ENCODE measurements around the gene GALNT2. TPM values are rescaled to one million over a fixed set of nuclear protein-coding genes. Genes with fewer than 3 reads are reported as not detected.

The GALNT2 gene
- total RNA-seq, 1 donor from 2014 or later: 28.3 TPM

- Histone ChIP-seq H3K27me3 (ENCODE audit: low read depth) (peaks cover 25% of the 10 kb centered on the region), H3K4me3 (no peak overlapping the region), H3K36me3 (no peaks in the 10 kb centered on the region), H3K27ac (replicated peaks) (no peak overlapping the region), H3K9me3 (replicated peaks) (no peaks in the 10 kb centered on the region), H3K4me1 (no peaks in the 10 kb centered on the region)
- TF ChIP-seq, protein P1, sequence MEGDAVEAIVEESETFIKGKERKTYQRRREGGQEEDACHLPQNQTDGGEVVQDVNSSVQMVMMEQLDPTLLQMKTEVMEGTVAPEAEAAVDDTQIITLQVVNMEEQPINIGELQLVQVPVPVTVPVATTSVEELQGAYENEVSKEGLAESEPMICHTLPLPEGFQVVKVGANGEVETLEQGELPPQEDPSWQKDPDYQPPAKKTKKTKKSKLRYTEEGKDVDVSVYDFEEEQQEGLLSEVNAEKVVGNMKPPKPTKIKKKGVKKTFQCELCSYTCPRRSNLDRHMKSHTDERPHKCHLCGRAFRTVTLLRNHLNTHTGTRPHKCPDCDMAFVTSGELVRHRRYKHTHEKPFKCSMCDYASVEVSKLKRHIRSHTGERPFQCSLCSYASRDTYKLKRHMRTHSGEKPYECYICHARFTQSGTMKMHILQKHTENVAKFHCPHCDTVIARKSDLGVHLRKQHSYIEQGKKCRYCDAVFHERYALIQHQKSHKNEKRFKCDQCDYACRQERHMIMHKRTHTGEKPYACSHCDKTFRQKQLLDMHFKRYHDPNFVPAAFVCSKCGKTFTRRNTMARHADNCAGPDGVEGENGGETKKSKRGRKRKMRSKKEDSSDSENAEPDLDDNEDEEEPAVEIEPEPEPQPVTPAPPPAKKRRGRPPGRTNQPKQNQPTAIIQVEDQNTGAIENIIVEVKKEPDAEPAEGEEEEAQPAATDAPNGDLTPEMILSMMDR (IDR thresholded peaks at IDR 0.05; ENCODE audit: borderline replicate concordance): no peak
- intact Hi-C loops (cut with micrococcal nuclease): no loop called here
- DNase-seq: no peak
These were observed 19.7 kb upstream of the GALNT2 start for GRCh38 chr1:230047114-230047865.

DNA sequence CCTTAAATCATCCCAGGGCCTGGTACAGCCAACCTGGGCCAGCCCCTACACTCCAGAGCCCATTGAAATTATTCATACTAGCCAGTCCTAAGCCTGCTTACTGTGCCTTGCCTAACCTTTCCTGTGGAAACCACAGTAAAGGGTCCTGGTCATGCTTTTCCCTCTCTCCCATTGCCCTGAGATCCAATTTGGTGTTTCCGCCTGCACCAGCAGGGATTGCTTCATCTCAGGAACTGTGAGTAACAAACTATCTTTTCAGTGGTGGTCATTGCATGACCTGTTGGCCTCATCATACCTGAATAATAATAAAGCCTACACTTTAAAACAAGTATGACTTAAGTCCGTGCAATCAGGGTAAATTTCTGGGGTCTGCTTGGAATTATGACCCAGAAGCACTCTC, 18.7 kb upstream of the GALNT2 start:
- Histone ChIP-seq H3K4me3 (no peak overlapping the region), H3K36me3 (no peaks in the 10 kb centered on the region), H3K9me3 (replicated peaks) (no peaks in the 10 kb centered on the region), H3K4me1 (no peaks in the 10 kb centered on the region), H3K27ac (replicated peaks) (no peak overlapping the region), H3K27me3 (ENCODE audit: low read depth) (peaks cover 25% of the 10 kb centered on the region)
- TF ChIP-seq, protein P1 (IDR thresholded peaks at IDR 0.05; ENCODE audit: borderline replicate concordance): no peak
- intact Hi-C loops (cut with micrococcal nuclease): no loop called here
- DNase-seq: no peak

DNA sequence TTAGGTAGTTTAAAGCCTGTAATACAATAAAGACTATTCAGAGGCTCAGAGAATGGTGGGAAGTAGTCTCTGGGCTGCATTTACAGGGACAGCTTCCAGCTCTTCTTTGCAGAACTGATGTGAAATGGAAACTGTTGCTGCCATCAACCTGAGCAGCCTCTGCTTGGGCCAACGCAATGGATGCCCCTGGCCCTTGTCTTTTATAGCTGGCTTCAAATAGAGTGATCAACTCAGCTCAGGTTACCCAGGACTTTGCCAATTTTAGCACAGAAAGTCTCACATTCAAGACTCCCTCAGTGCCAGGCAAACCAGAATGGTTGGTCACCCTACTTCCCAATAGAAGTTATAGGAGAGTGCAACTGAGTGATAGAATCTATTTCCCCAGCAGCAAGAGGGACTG, 18.1 kb upstream of the GALNT2 start:
- no peaks in the 10 kb centered on the region for H3K36me3 ChIP-seq
- no peak overlapping the region for H3K27ac ChIP-seq (replicated peaks)
- no peaks in the 10 kb centered on the region for H3K4me1 ChIP-seq
- TF ChIP-seq, protein P1 (IDR thresholded peaks at IDR 0.05; ENCODE audit: borderline replicate concordance): no peak
- DNase-seq: no peak
- peaks cover 19% of the 10 kb centered on the region for H3K27me3 ChIP-seq (ENCODE audit: low read depth)
- no peak overlapping the region for H3K4me3 ChIP-seq
- H3K9me3 ChIP-seq (replicated peaks): no peaks in the 10 kb centered on the region
- intact Hi-C loops (cut with micrococcal nuclease): no loop called here

DNA sequence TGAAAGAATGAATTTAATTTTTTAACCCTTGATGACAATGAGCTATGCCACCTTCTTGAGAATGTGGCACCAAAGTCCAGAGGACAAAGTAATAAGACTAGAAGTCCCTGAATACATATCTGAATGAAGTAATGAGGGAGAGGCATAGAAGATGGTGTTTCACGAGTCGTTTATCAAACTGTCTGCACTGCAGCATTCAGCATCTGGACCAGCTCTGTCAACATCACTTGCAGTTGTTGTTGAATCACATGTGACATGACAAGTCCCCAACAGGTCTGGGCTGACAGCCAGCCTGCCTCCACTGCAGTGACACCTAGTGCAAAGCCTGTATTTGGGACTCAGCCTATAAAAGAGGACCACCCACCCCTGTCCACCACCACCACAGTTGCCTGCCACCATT, 17.3 kb upstream of the GALNT2 start:
- H3K9me3 ChIP-seq (replicated peaks): no peaks in the 10 kb centered on the region
- intact Hi-C loops (cut with micrococcal nuclease): no loop called here
- peak; percentile 24 for DNase-seq
- H3K27me3 ChIP-seq (ENCODE audit: low read depth): peaks cover 15% of the 10 kb centered on the region
- TF ChIP-seq, protein P1 (IDR thresholded peaks at IDR 0.05; ENCODE audit: borderline replicate concordance): no peak
- H3K4me1 ChIP-seq: no peaks in the 10 kb centered on the region
- H3K27ac ChIP-seq (replicated peaks): no peak overlapping the region
- no peaks in the 10 kb centered on the region for H3K36me3 ChIP-seq
- no peak overlapping the region for H3K4me3 ChIP-seq

GRCh38 chr1:230050973-230051735, 15.9 kb upstream of the GALNT2 start:
- no peak for DNase-seq
- H3K36me3 ChIP-seq: no peaks in the 10 kb centered on the region
- no peaks in the 10 kb centered on the region for H3K9me3 ChIP-seq (replicated peaks)
- H3K4me3 ChIP-seq: no peak overlapping the region
- no peak overlapping the region for H3K27ac ChIP-seq (replicated peaks)
- H3K27me3 ChIP-seq (ENCODE audit: low read depth): peaks cover 11% of the 10 kb centered on the region
- TF ChIP-seq, protein P1 (IDR thresholded peaks at IDR 0.05; ENCODE audit: borderline replicate concordance): no peak
- H3K4me1 ChIP-seq: no peaks in the 10 kb centered on the region
- intact Hi-C loops (cut with micrococcal nuclease): no loop called here

All from left ventricle myocardium inferior (tissue), 1 donor.